Spleen (tissue), 7 donors: ENCODE measurements around the gene AARS2.

Source experiments
- POLR2AphosphoS5 ChIP-seq, 3 donors: sonication (generic); formaldehyde crosslinking; IDR thresholded peaks; one replicate each; pipeline ENCODE4 v1.5.1; 2017; ENCODE audit warnings: antibody characterized with exemption in 3 of 3
- TF ChIP-seq, protein P1 (sequence below), 11 experiments: fragments of 200-600 bp in 7 of 11; fragments of 450-650 bp in 4 of 11; sonication (generic) in 4 of 11; IDR thresholded peaks in 8 of 11; conservative IDR thresholded peaks in 3 of 11; 1 replicate in 7 of 11; 2 replicates in 4 of 11; pipeline versions ENCODE4 v1.4.0 to v1.8.0; 2016 to 2021; ENCODE audit warnings: antibody characterized with exemption in 11 of 11, inconsistent platforms in 4 of 11, mild to moderate bottlenecking in 1 of 11
- donor health status: DM: no; HTN: no; CAD: no; lungs with moderate emphysema.
- donor health status: DM: no; HTN: no; CAD: no.
- donor health status: DM: no; HTN: no; CAD: no.

DNA sequence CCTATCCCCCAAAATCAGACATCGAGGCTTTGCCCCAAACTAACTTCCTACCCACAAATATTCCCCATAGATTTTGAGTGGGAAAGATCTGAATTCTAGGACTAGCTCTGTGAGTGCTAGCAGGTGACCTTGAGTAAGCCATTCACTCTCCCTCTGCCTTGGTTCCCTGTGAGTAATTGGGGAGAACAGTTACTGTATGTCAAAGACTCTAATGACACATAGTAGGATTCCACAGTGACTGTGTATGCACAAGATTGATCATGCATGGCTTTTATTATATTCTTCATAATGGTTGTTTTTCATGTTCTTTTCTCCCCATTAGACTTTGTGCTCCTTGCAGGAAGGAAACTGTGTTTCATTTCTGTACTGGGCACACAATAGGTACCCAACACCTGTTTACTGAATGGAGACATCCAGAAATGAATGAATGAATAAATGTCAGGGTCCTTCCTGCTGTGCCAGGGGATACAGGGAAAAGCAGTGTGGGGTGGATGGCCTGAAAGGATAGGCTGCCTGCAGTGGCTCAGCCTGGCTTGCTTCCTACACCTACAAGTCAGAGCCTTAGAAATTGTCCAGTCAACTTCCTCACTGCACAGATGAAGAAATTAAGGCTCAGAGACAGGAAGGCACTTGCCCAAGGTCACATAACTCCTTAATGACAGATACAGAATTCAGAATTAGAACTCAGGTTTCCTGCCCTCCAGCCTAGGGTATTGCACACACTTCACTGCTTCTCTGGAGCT is 43.8 kb downstream of the AARS2 start:
- TF ChIP-seq, protein P1, sequence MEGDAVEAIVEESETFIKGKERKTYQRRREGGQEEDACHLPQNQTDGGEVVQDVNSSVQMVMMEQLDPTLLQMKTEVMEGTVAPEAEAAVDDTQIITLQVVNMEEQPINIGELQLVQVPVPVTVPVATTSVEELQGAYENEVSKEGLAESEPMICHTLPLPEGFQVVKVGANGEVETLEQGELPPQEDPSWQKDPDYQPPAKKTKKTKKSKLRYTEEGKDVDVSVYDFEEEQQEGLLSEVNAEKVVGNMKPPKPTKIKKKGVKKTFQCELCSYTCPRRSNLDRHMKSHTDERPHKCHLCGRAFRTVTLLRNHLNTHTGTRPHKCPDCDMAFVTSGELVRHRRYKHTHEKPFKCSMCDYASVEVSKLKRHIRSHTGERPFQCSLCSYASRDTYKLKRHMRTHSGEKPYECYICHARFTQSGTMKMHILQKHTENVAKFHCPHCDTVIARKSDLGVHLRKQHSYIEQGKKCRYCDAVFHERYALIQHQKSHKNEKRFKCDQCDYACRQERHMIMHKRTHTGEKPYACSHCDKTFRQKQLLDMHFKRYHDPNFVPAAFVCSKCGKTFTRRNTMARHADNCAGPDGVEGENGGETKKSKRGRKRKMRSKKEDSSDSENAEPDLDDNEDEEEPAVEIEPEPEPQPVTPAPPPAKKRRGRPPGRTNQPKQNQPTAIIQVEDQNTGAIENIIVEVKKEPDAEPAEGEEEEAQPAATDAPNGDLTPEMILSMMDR (IDR thresholded peaks at IDR 0.05 in 8 of 11, conservative IDR thresholded peaks at IDR 0.05 in 3 of 11), result no peak
- no peak for TF ChIP-seq POLR2AphosphoS5 (IDR thresholded peaks at IDR 0.05)
